K562 (cell line): ENCODE results near the gene DGLUCY. TPM values are rescaled to one million over a fixed set of nuclear protein-coding genes. Genes with fewer than 3 reads are reported as not detected.

Source experiments
- DPF2 ChIP-seq: fragments of 450-650 bp; IDR thresholded peaks from 2 replicates; pipeline ENCODE4 v1.6.1; 2016
- GTF2B ChIP-seq: IDR thresholded peaks from 2 replicates; pipeline ENCODE4 v1.6.1; 2011; ENCODE audit not compliant: insufficient read length; ENCODE audit errors: extremely low read depth
- SIX5 ChIP-seq, 2 experiments: IDR thresholded peaks; 2 replicates each; pipeline ENCODE4 v1.6.1; 2011; ENCODE audit warnings: low read length in 2 of 2, borderline replicate concordance in 1 of 2, low read depth in 1 of 2, mild to moderate bottlenecking in 1 of 2, moderate library complexity in 1 of 2; ENCODE audit not compliant: insufficient read depth in 1 of 2
- ZNF584 ChIP-seq: fragments of 200-800 bp; sonication (Bioruptor generic); IDR thresholded peaks from 2 replicates; pipeline ENCODE4 v1.6.1; 2016; ENCODE audit warnings: low read depth, mild to moderate bottlenecking, missing genetic modification characterization, missing compliant biosample characterization
- ZNF592 ChIP-seq: fragments of 450-650 bp; IDR thresholded peaks from 2 replicates; pipeline ENCODE4 v1.6.1; 2017; ENCODE audit warnings: antibody characterized with exemption, mild to moderate bottlenecking
- polyA plus RNA-seq, 8 experiments: library from polyadenylated mRNA; depleted of rRNA in 4 of 8; stranded (reverse) in 5 of 8; unstranded in 3 of 8; fragments of >200 nt; fragmentation: Nextera tagmentation in 2 of 8; fragmentation: Illumina TruSeq in 1 of 8; extraction: Ambion mirVana in 2 of 8; extraction: Trizol in 1 of 8; gene quantifications; 2 replicates each; pipeline versions ENCODE4 v1.2.1 to v1.2.3, GENCODE V29; 2011 to 2014; ENCODE audit warnings: inconsistent platforms in 1 of 8, missing spikeins in 1 of 8
- total RNA-seq, 7 experiments: library from RNA; depleted of rRNA in 6 of 7; stranded (reverse); fragments of >200 nt in 6 of 7; fragmentation: Illumina TruSeq in 2 of 7; extraction: Trizol in 2 of 7; gene quantifications; 2 replicates each; pipeline versions ENCODE4 v1.2.1 to v1.2.3, GENCODE V29; 2011 to 2021; ENCODE audit warnings: low replicate concordance in 1 of 7

Gene DGLUCY
- total and polyA plus RNA-seq, 9 of the 15 experiments (the other 6 are each of a cell fraction or from before 2014, with no cell fraction given) = 9.9 to 28.4 (median 21.0) TPM

- TF ChIP-seq ZNF592 (peak; percentile 21; the same call in 1 of the 2 replicates), DPF2 (peak; percentile 51; the same call in 1 of the 2 replicates), ZNF584 (CRISPR knock-in tag) (0 out of 2 replicates have a peak, but pooled peaks have one; percentile 30), SIX5 (IDR thresholded peaks at IDR 0.05; ENCODE audit: borderline replicate concordance in 1 of 2, insufficient read depth in 1 of 2, low read depth in 1 of 2, low read length in 2 of 2) (no peak), GTF2B (no peak)
Measured at GRCh38 chr14:91228112-91229004, 114.5 kb downstream of the DGLUCY start (continued).
